GM19372 (cell line): ENCODE results near the gene SMAP1.
"Not testable (repeated sequence)": the region's sequence is repeated elsewhere in the genome, so short reads cannot be mapped to it uniquely, and the experiment has no call there.

Source experiments
- ATAC-seq: cut with Tn5 transposase; IDR thresholded peaks from one replicate; pipeline ENCODE4 v1.9.1; 2021; ENCODE audit warnings: mild to moderate bottlenecking, low read depth, moderate library complexity; ENCODE audit not compliant: unreplicated experiment

Gene SMAP1

DNA sequence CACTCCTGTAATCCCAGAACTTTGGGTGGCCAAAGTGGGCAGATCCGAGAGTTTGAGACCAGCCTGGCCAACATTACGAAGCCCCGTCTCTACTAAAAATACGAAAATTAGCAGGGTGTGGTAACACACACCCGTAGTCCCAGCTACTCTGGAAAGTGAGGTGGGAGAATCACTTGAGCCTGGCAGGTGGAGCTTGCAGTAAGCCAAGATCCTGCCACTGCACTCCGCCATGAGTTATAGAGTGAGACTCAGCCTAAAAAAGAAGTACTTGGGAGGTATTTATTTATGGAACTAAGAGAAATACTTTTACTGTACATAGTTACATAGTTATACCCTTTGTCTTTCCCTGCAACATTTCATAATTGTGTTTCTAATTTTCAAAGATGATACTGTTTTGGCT is 67.8 kb downstream of the SMAP1 start:
- ATAC-seq, result no peak

DNA sequence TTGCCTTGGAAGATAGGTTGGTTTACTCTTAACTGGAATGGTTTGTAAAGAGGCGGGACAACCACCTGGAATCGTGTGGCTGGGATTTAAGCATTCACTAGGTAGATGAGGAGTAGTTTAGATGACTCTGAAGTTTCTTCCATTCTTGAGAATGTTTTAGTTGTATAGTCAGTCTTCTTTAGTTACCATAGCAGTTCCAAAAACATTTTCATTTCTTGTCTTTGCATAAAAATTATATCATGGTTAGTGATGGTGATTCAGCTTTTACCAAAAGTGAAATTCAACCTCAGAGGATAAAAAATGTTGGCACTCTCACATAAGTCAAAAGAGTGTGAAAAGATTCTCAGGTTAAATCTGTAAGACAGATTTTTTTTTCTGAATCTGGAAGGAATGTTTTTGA is 70.3 kb downstream of the SMAP1 start:
- no peak for ATAC-seq

DNA sequence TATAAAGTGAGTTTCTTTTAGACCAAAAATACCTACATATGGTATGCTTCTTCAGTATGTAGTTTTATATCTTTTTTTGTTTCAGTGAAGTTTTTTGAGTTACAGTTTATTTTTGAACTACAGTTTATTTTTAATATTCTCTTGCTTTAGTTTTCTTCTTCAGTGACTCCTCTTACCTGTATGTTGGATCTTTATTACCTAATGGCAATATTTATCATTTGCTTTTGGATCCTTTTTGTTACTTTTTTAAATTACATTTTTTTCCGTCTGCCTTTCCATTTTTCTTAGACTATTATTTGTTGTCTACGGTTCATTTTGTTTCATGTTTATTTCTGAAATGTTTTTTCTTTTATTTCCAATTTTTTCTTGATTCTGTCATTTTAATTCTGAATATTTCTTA is 71.9 kb downstream of the SMAP1 start:
- no peak for ATAC-seq

DNA sequence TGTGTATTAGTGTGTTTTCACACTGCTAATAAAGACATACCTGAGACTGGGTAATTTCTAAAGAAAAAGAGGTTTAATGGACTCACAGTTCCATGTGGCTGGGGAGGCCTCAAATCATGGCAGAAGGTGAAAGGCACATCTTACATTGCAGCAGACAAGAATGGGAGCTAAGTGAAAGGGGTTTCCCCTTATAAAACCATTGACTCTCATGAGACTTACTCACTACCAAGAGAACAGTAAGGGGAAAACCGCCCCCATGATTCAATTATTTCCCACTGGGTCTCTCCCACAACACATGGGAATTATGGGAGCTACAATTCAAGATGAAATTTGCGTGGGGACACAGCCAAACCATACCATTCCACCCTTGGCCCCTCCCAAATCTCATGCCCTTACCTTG is 73.1 kb downstream of the SMAP1 start:
- ATAC-seq, result not testable (repeated sequence)

DNA sequence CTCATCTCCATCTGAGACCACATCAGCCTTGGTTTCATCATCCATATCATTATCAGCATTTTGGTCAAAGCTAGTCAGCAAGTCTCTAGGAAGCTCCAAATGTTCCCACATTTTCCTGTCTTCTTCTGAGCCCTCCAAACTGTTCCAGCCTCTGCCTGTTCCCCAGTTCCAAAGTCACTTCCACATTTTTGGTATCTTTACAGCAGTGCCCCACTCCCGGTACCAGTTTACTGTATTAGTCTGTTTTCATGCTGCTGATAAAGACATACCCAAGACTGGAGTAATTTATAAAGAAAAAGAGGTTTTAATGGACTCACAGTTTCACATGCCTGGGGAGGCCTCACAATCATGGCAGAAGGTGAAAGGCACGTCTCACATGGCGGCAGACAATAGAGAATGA is 74.8 kb downstream of the SMAP1 start:
- not testable (repeated sequence) for ATAC-seq

- no peak for ATAC-seq
Observed at GRCh38 chr6:70753870-70754380, 86.2 kb downstream of the SMAP1 start.

GRCh38 chr6:70758883-70759282 is 91.2 kb downstream of the SMAP1 start:
- no peak for ATAC-seq

DNA sequence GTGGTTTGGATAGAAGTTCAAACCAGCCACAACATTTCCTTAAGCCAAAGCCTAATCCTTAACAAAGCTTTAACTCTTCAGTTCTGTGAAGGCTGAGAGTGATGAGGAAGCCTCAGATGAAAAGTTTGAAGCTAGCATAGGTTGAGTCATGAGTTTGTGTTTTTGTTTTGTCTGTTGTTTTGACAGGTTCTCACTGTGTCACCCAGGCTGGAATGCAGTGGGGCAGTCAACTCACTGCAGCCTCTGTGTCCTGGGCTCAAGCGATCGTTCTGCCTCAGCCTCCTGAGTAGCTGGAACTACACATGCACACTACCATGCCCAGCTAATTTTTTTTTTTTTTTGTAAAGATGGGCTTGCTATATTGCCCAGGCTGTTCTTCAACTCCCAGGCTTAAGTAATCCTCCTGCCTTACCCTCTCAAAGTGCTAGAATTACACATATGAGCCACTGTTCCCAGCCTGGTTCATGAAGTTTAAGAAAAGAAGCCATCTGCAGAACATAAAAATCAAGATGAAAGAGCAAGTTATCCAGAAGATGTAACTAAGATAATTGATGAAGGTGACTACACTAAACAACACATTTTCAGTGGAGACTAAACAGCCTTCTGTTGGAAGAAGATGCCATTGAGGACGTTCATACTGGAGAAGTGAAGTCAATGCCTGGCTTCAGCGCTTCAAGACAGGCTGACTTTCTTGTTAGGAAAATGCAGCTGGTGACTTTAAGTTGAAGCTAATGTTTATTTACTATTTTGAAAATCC is 96.2 kb downstream of the SMAP1 start:
- no peak for ATAC-seq

DNA sequence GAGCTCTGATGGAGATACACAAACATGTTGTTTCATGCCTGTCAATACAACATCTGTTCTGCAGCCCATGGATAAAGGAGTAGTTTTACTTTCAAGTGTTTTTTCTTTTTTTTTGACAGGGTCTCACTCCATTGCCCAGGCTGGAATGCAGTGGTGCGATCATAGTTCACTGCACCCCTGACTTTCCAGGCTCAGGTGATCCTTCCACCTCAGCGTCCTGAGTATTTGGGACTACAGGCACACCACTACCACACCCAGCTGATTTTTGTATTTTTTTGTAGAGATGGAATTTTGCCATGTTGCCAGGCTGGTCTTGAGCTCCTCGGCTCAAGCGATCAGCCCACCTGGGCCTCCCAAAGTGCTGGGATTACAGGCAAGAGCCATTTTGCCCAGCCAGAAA is 97.0 kb downstream of the SMAP1 start:
- ATAC-seq, result no peak

DNA sequence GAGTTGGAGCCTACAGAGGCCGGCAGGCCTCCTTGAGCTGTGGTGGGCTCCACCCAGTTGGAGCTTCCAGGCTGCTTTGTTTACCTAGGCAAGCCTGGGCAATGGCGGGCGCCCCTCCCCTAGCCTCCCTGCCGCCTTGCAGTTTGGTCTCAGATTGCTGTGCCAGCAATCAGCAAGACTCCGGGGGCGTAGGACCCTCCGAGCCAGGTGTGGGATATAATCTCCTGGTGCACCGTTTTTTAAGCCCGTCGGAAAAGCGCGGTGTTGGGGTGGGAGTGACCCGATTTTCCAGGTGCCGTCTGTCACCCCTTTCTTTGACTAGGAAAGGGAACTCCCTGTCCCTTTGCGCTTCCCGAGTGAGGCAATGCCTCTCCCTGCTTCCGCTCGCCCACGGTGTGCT is 103.7 kb downstream of the SMAP1 start:
- not testable (repeated sequence) for ATAC-seq

DNA sequence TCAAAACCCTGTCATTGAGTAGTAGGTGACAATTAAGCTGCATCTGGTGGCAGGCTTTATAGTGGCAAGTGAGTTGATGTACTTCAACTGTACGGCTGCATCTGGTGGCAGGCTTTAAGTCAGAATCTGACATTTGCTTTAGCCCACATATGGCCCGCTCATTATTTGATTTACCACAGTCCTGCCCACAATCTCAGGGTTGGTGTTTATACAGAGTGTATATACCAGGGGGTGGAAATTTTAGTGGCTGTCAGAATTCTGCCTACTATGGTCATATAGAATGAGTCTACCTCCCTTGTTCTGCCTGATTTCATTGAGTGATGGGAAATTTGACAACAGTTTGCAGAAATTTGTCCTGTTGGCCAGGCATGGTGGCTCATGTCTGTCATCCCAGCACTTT is 112.3 kb downstream of the SMAP1 start:
- no peak for ATAC-seq

DNA sequence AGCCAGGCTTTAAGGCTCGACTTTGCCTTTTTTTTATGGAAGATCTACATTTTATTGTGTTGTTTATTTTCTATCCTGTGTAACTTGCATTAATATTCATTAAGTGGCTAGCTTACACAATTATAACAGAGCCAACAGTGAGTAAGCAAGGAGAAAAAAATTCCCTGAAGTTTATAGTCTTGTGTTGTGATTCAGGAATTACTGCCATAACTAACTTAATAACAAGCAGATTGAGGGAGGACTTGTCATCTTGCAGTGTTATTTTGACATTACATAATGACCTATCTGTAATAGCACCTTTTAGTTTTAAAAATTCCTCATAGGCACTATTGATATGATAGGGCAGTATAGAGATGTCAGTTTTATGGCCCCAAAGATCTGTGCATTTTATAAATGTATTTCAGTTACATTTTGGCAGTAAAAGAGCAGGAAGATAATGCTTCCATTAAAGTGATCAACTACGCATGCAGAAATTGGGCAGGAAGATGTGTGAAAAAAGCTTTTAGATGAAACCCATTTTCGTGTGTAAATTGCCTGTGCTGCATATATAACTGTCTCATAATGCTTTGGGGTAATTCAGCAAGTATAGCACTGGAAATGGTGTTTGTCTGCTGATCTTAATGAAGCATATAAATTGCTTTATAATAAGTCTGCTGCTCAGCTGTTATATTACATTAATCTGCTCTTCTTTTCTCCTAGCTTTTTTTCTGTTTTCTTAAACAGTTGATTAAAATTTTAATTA is 123.0 kb downstream of the SMAP1 start:
- ATAC-seq, result no peak

DNA sequence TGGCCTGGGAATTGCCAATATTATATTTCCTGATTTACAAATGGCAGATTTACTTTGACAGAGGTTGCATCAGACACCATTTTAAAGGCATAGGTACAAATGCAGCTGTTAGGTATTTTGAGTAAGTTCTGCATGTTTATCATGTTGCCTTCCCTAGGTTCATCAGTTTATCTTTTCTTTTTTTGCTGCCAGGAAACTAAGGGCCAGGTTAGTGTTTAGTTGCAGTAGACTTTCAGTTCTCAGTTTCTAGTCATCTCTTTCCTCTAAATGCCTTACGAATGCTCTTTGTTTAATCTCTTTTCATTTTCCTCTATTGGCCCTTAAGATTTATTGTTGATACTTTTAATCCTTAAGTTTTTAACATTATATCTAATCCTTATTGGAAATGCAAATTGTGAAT is 129.9 kb downstream of the SMAP1 start:
- peak; percentile 95 for ATAC-seq

DNA sequence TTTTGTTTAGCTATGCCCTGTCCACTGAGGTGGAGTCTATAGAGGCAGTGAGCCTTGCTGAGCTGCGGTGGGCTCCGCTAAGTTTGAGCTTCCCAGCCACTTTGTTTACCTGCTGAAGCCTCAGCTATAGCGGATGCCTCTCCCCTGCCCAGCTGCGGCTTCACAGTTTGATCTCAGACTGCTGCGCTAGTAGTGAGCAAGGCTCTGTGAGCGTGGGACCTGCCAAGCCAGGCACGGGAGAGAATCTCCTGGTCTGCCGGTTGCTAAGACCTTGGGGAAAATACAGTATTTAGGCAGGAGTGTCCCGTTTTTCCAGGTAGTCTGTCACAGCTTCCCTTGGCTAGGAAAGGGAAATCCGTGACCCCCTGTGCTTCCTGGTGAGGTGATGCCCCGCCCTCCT is 138.4 kb downstream of the SMAP1 start:
- no peak for ATAC-seq

GRCh38 chr6:70811788-70812187 is 144.1 kb downstream of the SMAP1 start:
- ATAC-seq, result no peak

DNA sequence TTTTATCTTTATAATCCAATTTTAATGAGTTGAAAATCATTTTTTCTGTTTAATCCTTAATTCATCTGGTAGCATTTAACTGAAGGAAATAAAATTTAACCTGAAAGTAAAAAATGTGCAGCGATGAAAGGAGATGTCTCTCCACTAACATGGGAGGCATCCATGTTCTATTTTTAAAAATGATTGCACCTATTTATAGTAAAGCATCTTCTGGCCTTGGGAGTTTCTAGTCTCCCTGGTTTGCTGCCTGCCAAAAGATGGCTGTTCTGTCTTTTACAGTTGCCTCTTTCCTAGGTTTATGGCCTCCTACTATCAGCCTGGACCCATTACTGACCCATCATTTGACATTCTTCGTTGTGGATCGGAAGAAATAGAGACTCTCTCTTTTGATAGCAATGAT is 146.2 kb downstream of the SMAP1 start:
- ATAC-seq, result no peak

GRCh38 chr6:70819646-70820045 is 152.0 kb downstream of the SMAP1 start:
- ATAC-seq, result no peak

- ATAC-seq, result no peak
Observed at GRCh38 chr6:70820778-70821177, 153.1 kb downstream of the SMAP1 start.

GRCh38 chr6:70821751-70822150 is 154.1 kb downstream of the SMAP1 start:
- ATAC-seq, result no peak

GRCh38 chr6:70823651-70824050 is 156.0 kb downstream of the SMAP1 start:
- ATAC-seq, result no peak

GRCh38 chr6:70831427-70831826 is 163.7 kb downstream of the SMAP1 start:
- no peak for ATAC-seq

DNA sequence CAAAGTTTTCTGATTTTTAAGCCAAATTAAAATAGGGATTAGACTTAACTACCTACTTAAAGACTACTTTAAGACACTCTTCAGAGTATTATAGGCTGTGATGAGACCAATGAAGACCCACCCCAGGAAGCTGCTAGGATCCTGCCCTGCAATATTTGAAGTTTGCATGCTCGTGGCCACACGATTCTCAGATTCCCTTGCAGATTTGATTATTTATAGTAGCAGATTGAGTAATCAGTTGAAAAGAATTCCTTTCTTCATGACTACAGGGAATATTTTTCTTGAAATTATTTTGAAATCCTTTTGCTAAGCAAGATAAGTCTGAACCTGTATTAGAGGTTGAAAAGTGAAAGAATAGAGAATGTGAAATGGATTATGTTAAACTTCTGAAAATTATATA is 166.8 kb downstream of the SMAP1 start:
- no peak for ATAC-seq
